ENCODE data around the gene ADAMTSL1.

The ADAMTSL1 gene

GRCh38 chr9:18605766-18606180 is 131.8 kb downstream of the ADAMTSL1 start:
- no peak overlapping the region for H3K27ac ChIP-seq (ENCODE audit: low read length)
- no peak overlapping the region for H3K4me3 ChIP-seq (ENCODE audit: low read length)
- no peaks in the 10 kb centered on the region for H3K4me1 ChIP-seq (ENCODE audit: low read length)
- TF ChIP-seq EZH2phosphoT487 (IDR thresholded peaks at IDR 0.05; ENCODE audit: low read depth) (no peak), CTCF (IDR thresholded peaks at IDR 0.05; ENCODE audit: low read depth, low read length) (no peak)
- H4K20me1 ChIP-seq (ENCODE audit: insufficient read depth, low read length) = no peaks in the 10 kb centered on the region
- no peak overlapping the region for H3K4me2 ChIP-seq (ENCODE audit: low read length)
- H3K79me2 ChIP-seq (ENCODE audit: low read length) = no peaks in the 10 kb centered on the region
- no peak overlapping the region for H3K9ac ChIP-seq (ENCODE audit: low read length)
- no peaks in the 10 kb centered on the region for H3K36me3 ChIP-seq (replicated peaks; ENCODE audit: low read depth, low read length)
- no peaks in the 10 kb centered on the region for H3K9me3 ChIP-seq (ENCODE audit: insufficient read depth, low read length)
- no peak overlapping the region for H2AFZ ChIP-seq (ENCODE audit: low read depth, low read length)
- H3K27me3 ChIP-seq (ENCODE audit: low read depth, low read length) = 0 out of 2 replicates have a peak, but pooled peaks cover 3% of the 10 kb centered on the region

GRCh38 chr9:18606281-18606680 is 132.3 kb downstream of the ADAMTSL1 start:
- no peak for TF ChIP-seq EZH2phosphoT487 (IDR thresholded peaks at IDR 0.05; ENCODE audit: low read depth)
- no peak for TF ChIP-seq CTCF (IDR thresholded peaks at IDR 0.05; ENCODE audit: low read depth, low read length)
- Histone ChIP-seq H3K4me2 (ENCODE audit: low read length) (no peak overlapping the region), H3K79me2 (ENCODE audit: low read length) (no peaks in the 10 kb centered on the region)

GRCh38 chr9:18606846-18607245 is 132.9 kb downstream of the ADAMTSL1 start:
- Histone ChIP-seq H4K20me1 (ENCODE audit: insufficient read depth, low read length) (no peaks in the 10 kb centered on the region), H3K9ac (ENCODE audit: low read length) (no peak overlapping the region), H3K79me2 (ENCODE audit: low read length) (no peaks in the 10 kb centered on the region), H3K27me3 (ENCODE audit: low read depth, low read length) (0 out of 2 replicates have a peak, but pooled peaks cover 3% of the 10 kb centered on the region), H3K4me2 (ENCODE audit: low read length) (no peak overlapping the region), H3K36me3 (replicated peaks; ENCODE audit: low read depth, low read length) (no peaks in the 10 kb centered on the region), H3K9me3 (ENCODE audit: insufficient read depth, low read length) (no peaks in the 10 kb centered on the region), H2AFZ (ENCODE audit: low read depth, low read length) (no peak overlapping the region), H3K4me3 (ENCODE audit: low read length) (no peak overlapping the region), H3K4me1 (ENCODE audit: low read length) (no peaks in the 10 kb centered on the region), H3K27ac (ENCODE audit: low read length) (no peak overlapping the region)
- no peak for TF ChIP-seq EZH2phosphoT487 (IDR thresholded peaks at IDR 0.05; ENCODE audit: low read depth)
- TF ChIP-seq CTCF (IDR thresholded peaks at IDR 0.05; ENCODE audit: low read depth, low read length) = no peak

More at GRCh38 chr9:18606281-18606680, 132.3 kb downstream of the ADAMTSL1 start:
- no peaks in the 10 kb centered on the region for H3K9me3 ChIP-seq (ENCODE audit: insufficient read depth, low read length)
- H3K4me3 ChIP-seq (ENCODE audit: low read length) = no peak overlapping the region
- H4K20me1 ChIP-seq (ENCODE audit: insufficient read depth, low read length) = no peaks in the 10 kb centered on the region
- no peak overlapping the region for H2AFZ ChIP-seq (ENCODE audit: low read depth, low read length)
- H3K4me1 ChIP-seq (ENCODE audit: low read length) = no peaks in the 10 kb centered on the region
- 0 out of 2 replicates have a peak, but pooled peaks cover 3% of the 10 kb centered on the region for H3K27me3 ChIP-seq (ENCODE audit: low read depth, low read length)
- no peaks in the 10 kb centered on the region for H3K36me3 ChIP-seq (replicated peaks; ENCODE audit: low read depth, low read length)
- H3K27ac ChIP-seq (ENCODE audit: low read length) = no peak overlapping the region
- no peak overlapping the region for H3K9ac ChIP-seq (ENCODE audit: low read length)

- H3K27ac ChIP-seq (ENCODE audit: low read length) = no peak overlapping the region
- no peak overlapping the region for H2AFZ ChIP-seq (ENCODE audit: low read depth, low read length)
- no peaks in the 10 kb centered on the region; the same call in 1 of the 2 replicates for H3K27me3 ChIP-seq (ENCODE audit: low read depth, low read length)
- H3K36me3 ChIP-seq (replicated peaks; ENCODE audit: low read depth, low read length) = no peaks in the 10 kb centered on the region
- TF ChIP-seq CTCF (IDR thresholded peaks at IDR 0.05; ENCODE audit: low read depth, low read length) (no peak), EZH2phosphoT487 (IDR thresholded peaks at IDR 0.05; ENCODE audit: low read depth) (no peak)
- no peaks in the 10 kb centered on the region for H3K79me2 ChIP-seq (ENCODE audit: low read length)
- H3K9me3 ChIP-seq (ENCODE audit: insufficient read depth, low read length) = no peaks in the 10 kb centered on the region
- no peaks in the 10 kb centered on the region for H4K20me1 ChIP-seq (ENCODE audit: insufficient read depth, low read length)
- H3K9ac ChIP-seq (ENCODE audit: low read length) = no peak overlapping the region
- no peak overlapping the region for H3K4me3 ChIP-seq (ENCODE audit: low read length)
- H3K4me1 ChIP-seq (ENCODE audit: low read length) = no peaks in the 10 kb centered on the region
- H3K4me2 ChIP-seq (ENCODE audit: low read length) = no peak overlapping the region
Measured at GRCh38 chr9:18608371-18608770, 134.4 kb downstream of the ADAMTSL1 start.

Measured in OCI-LY3 (cell line).